H9 (cell line): Measurements from ENCODE around the gene TMEM164. TPM values are rescaled to one million over a fixed set of nuclear protein-coding genes. Genes with fewer than 3 reads are reported as not detected.

Source experiments
- DNase-seq: peaks from one replicate; pipeline ENCODE4 v3.0.0-alpha.2; 2017
- H2AFZ ChIP-seq: one replicate; pipeline ENCODE4 v1.6.1; 2013; ENCODE audit warnings: mild to moderate bottlenecking, low read length, control low read depth, moderate library complexity
- H2AK5ac ChIP-seq: 2 replicates; pipeline ENCODE4 v1.6.1; 2013; ENCODE audit warnings: low read length, control low read depth, mixed read lengths; ENCODE audit not compliant: insufficient read length
- H2BK120ac ChIP-seq: one replicate; pipeline ENCODE4 v1.6.1; 2013; ENCODE audit warnings: low read depth, mild to moderate bottlenecking, low read length, control low read depth, inconsistent platforms; ENCODE audit not compliant: poor library complexity, severe bottlenecking
- H2BK12ac ChIP-seq: 2 replicates; pipeline ENCODE4 v1.6.1; 2013; ENCODE audit warnings: low read length, control low read depth, mixed read lengths, low read depth; ENCODE audit not compliant: insufficient read length
- H2BK15ac ChIP-seq: 2 replicates; pipeline ENCODE4 v1.6.1; 2013; ENCODE audit warnings: low read depth, low read length, control low read depth
- H2BK20ac ChIP-seq: one replicate; pipeline ENCODE4 v1.6.1; 2013; ENCODE audit warnings: low read depth, mild to moderate bottlenecking, low read length, control low read depth, inconsistent platforms; ENCODE audit not compliant: poor library complexity, severe bottlenecking
- H2BK5ac ChIP-seq: 2 replicates; pipeline ENCODE4 v1.6.1; 2013; ENCODE audit warnings: low read length, control low read depth, mixed read lengths; ENCODE audit not compliant: insufficient read length
- H3K14ac ChIP-seq: 2 replicates; pipeline ENCODE4 v1.6.1; 2013; ENCODE audit warnings: low read length, control low read depth; ENCODE audit not compliant: insufficient read depth
- H3K18ac ChIP-seq: 2 replicates; pipeline ENCODE4 v1.6.1; 2013; ENCODE audit warnings: low read depth, mild to moderate bottlenecking, mixed read lengths, low read length, control low read depth; ENCODE audit not compliant: insufficient read length
- H3K23ac ChIP-seq: 2 replicates; pipeline ENCODE4 v1.6.1; 2013; ENCODE audit warnings: low read length, control low read depth, mixed read lengths, low read depth; ENCODE audit not compliant: insufficient read length
- H3K23me2 ChIP-seq: 2 replicates; pipeline ENCODE4 v1.6.1; 2013; ENCODE audit warnings: low read depth, mild to moderate bottlenecking, mixed read lengths, low read length, control low read depth; ENCODE audit not compliant: insufficient read length, poor library complexity, severe bottlenecking
- H3K27ac ChIP-seq: 2 replicates; pipeline ENCODE4 v1.5.1; 2013; ENCODE audit warnings: low read length, control low read depth, mixed read lengths, low read depth; ENCODE audit not compliant: insufficient read length
- H3K27me3 ChIP-seq: 2 replicates; pipeline ENCODE4 v1.6.1; 2013; ENCODE audit warnings: low read length, control low read depth, inconsistent platforms; ENCODE audit not compliant: insufficient read depth
- H3K4ac ChIP-seq: 2 replicates; pipeline ENCODE4 v1.6.1; 2013; ENCODE audit warnings: low read depth, mild to moderate bottlenecking, control low read depth, inconsistent platforms, low read length, moderate library complexity
- H3K4me1 ChIP-seq: 2 replicates; pipeline ENCODE4 v1.6.1; 2013; ENCODE audit warnings: low read length, control low read depth, inconsistent platforms; ENCODE audit not compliant: insufficient read depth
- H3K4me2 ChIP-seq: 2 replicates; pipeline ENCODE4 v1.6.1; 2013; ENCODE audit warnings: low read length, control low read depth, mixed read lengths; ENCODE audit not compliant: insufficient read length, insufficient read depth
- H3K56ac ChIP-seq: 2 replicates; pipeline ENCODE4 v1.6.1; 2013; ENCODE audit warnings: low read depth, mild to moderate bottlenecking, mixed read lengths, low read length, control low read depth; ENCODE audit not compliant: insufficient read length
- H3K79me1 ChIP-seq: 2 replicates; pipeline ENCODE4 v1.6.1; 2013; ENCODE audit warnings: low read depth, mild to moderate bottlenecking, moderate library complexity, low read length, control low read depth, inconsistent platforms; ENCODE audit not compliant: insufficient read depth, poor library complexity, severe bottlenecking
- H3K79me2 ChIP-seq: 2 replicates; pipeline ENCODE4 v1.6.1; 2013; ENCODE audit warnings: low read length, control low read depth, inconsistent platforms; ENCODE audit not compliant: insufficient read depth
- H3K9ac ChIP-seq: 2 replicates; pipeline ENCODE4 v1.6.1; 2013; ENCODE audit warnings: low read length, control low read depth, mixed read lengths; ENCODE audit not compliant: insufficient read length; ENCODE audit errors: extremely low read depth
- H3K9me3 ChIP-seq: one replicate; pipeline ENCODE4 v1.6.1; 2013; ENCODE audit warnings: low read depth, low read length, inconsistent platforms; ENCODE audit not compliant: control insufficient read depth
- H3T11ph ChIP-seq: one replicate; pipeline ENCODE4 v1.6.1; 2013; ENCODE audit warnings: mild to moderate bottlenecking, low read length, control low read depth, inconsistent platforms
- H4K20me1 ChIP-seq: one replicate; pipeline ENCODE4 v1.6.1; 2013; ENCODE audit not compliant: control insufficient read depth, insufficient read length, insufficient read depth
- H4K5ac ChIP-seq: 2 replicates; pipeline ENCODE4 v1.6.1; 2013; ENCODE audit warnings: low read depth, mild to moderate bottlenecking, mixed read lengths, low read length, control low read depth; ENCODE audit not compliant: insufficient read length
- H4K8ac ChIP-seq: replicated peaks from 2 replicates; pipeline ENCODE4 v1.6.1; 2013; ENCODE audit warnings: low read length, control low read depth, mixed read lengths, low read depth; ENCODE audit not compliant: insufficient read length
- H4K91ac ChIP-seq: 2 replicates; pipeline ENCODE4 v1.6.1; 2013; ENCODE audit warnings: low read depth, mild to moderate bottlenecking, moderate library complexity, mixed read lengths, low read length, control low read depth; ENCODE audit not compliant: insufficient read length
- H3K27ac Mint-ChIP-seq, 3 experiments: 2 replicates in 2 of 3; 3 replicates in 1 of 3; pipeline ENCODE4 v1.8.0; 2020 to 2021; ENCODE audit warnings: mixed read lengths in 3 of 3, mild to moderate bottlenecking in 1 of 3, moderate library complexity in 1 of 3
- H3K27me3 Mint-ChIP-seq: 2 replicates; pipeline ENCODE4 v1.8.0; 2021; ENCODE audit warnings: low read depth, mild to moderate bottlenecking, moderate library complexity, mixed read lengths
- H3K36me3 Mint-ChIP-seq, 3 experiments: 2 replicates in 2 of 3; 3 replicates in 1 of 3; pipeline ENCODE4 v1.8.0; 2020 to 2021; ENCODE audit warnings: low read depth in 3 of 3, mixed read lengths in 3 of 3; ENCODE audit not compliant: insufficient read depth in 1 of 3
- H3K4me1 Mint-ChIP-seq, 2 experiments: 2 replicates each; pipeline ENCODE4 v1.8.0; 2020; ENCODE audit warnings: mixed read lengths in 2 of 2
- H3K4me3 Mint-ChIP-seq, 2 experiments: 2 replicates in 1 of 2; 3 replicates in 1 of 2; pipeline ENCODE4 v1.8.0; 2020 to 2021; ENCODE audit warnings: mild to moderate bottlenecking in 2 of 2, mixed read lengths in 2 of 2, moderate library complexity in 1 of 2
- H3K9me3 Mint-ChIP-seq, 2 experiments: 2 replicates in 1 of 2; 3 replicates in 1 of 2; pipeline ENCODE4 v1.8.0; 2020; ENCODE audit warnings: mild to moderate bottlenecking in 2 of 2, mixed read lengths in 2 of 2, moderate library complexity in 1 of 2
- CTCF ChIP-seq: fragments of 200-600 bp; sonication (generic); conservative IDR thresholded peaks from 3 replicates; pipeline ENCODE4 v1.8.0; 2021; ENCODE audit warnings: antibody characterized with exemption, mild to moderate bottlenecking
- WGBS: extraction: QIAGEN DNeasy Blood & Tissue Kit; methylation state at CpG from one replicate; pipeline ENCODE4 v1.1.7; 2013; ENCODE audit warnings: missing lambda C conversion rate, low lambda C conversion rate, mixed read lengths; ENCODE audit not compliant: insufficient read length; ENCODE audit errors: extremely low coverage; 5-methylcytosine and 5-hydroxymethylcytosine counted together
- total RNA-seq: library from RNA; stranded (reverse); gene quantifications from 2 replicates; pipeline ENCODE4 v1.2.1, GENCODE V29; 2021

TMEM164 gene
- total RNA-seq, 1 experiment from 2014 or later, result 30.4 TPM

GRCh38 chrX:110194977-110195376 is 192.1 kb downstream of the TMEM164 start:
- Histone ChIP-seq H3K9ac (no peak overlapping the region), H2BK5ac (no peak overlapping the region), H3K27me3 (no peaks in the 10 kb centered on the region), H2BK12ac (no peak overlapping the region), H2BK20ac (no peak overlapping the region), H3K4ac (no peak overlapping the region), H4K20me1 (no peaks in the 10 kb centered on the region), H2AFZ (no peak overlapping the region), H2BK15ac (no peak overlapping the region), H3K14ac (no peak overlapping the region), H3K18ac (no peak overlapping the region), H3K79me1 (no peaks in the 10 kb centered on the region), H3K4me1 (no peaks in the 10 kb centered on the region), H4K8ac (no peak overlapping the region), H4K91ac (no peak overlapping the region), H2BK120ac (no peak overlapping the region), H3K4me2 (no peak overlapping the region), H3K23me2 (no peaks in the 10 kb centered on the region), H3T11ph (no peak overlapping the region), H3K27ac (no peak overlapping the region), H3K56ac (no peak overlapping the region), H3K79me2 (no peaks in the 10 kb centered on the region), H3K9me3 (no peaks in the 10 kb centered on the region), H4K5ac (no peak overlapping the region), H2AK5ac (no peak overlapping the region), H3K23ac (no peak overlapping the region)
- Mint-ChIP-seq H3K27ac (0 out of 7 replicates have a peak overlapping the region, but pooled peaks of 1 of the 3 experiments have one; percentile 45), H3K4me3 (no peak overlapping the region), H3K4me1 (peaks cover 6 to 10% of the 10 kb centered on the region in 2 experiments), H3K27me3 (no peaks in the 10 kb centered on the region), H3K9me3 (no peaks in the 10 kb centered on the region), H3K36me3 (peaks cover 2 to 5% (median 3%) of the 10 kb centered on the region in 3 experiments; a peak in 4 of 7 replicates)
- no peak for DNase-seq
- whole genome bisulfite sequencing, result no CpG with 5 or more reads among the region's 3 CpGs
- no peak for TF ChIP-seq CTCF
